H54 (cell line): ENCODE results near the gene FMN2.
"Not testable (repeated sequence)": the region's sequence is repeated elsewhere in the genome, so short reads cannot be mapped to it uniquely, and the experiment has no call there.

ENCODE experiments used
- DNase-seq: peaks from one replicate; pipeline ENCODE4 v3.0.0; 2011; ENCODE audit warnings: low spot score, mixed read lengths; ENCODE audit not compliant: insufficient read length
- FAIRE-seq: peaks from 3 replicates; lab custom pipeline; 2011; peaks lifted over from hg19 to GRCh38; lab: Jason Lieb, UNC
- POLR2A ChIP-seq: IDR thresholded peaks from 2 replicates; pipeline ENCODE4 v1.6.1; 2011; ENCODE audit warnings: low read depth, mild to moderate bottlenecking, low read length

Gene FMN2

DNA sequence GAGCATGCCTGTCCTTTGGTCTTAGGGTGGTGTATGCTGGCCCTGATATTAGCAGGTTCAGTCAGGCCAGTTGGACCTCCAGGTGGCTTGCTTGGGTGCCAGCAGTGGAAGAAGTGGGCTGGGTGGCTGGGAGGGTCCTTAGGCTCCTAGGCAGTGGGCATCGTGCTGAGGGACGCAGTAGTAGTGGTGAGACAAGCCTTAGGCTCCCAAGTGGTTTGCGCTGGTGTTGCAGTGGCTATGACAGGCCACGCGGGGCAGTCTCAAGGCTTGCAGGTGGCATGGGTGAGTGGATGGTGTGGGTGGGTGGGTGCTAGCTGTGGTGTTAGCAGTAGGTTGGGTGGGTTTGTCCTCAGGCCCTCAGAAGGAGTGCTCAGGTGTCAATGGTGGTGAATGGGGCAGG lies 162.3 kb downstream of the FMN2 start:
- DNase-seq, result no peak
- TF ChIP-seq POLR2A, result no peak
- no peak for FAIRE-seq

- no peak for DNase-seq
- no peak for TF ChIP-seq POLR2A
- no peak for FAIRE-seq
Observed at GRCh38 chr1:240254778-240255291, 163.2 kb downstream of the FMN2 start.

GRCh38 chr1:240255922-240256321 lies 164.2 kb downstream of the FMN2 start:
- no peak for FAIRE-seq
- DNase-seq, result no peak
- TF ChIP-seq POLR2A, result no peak

- TF ChIP-seq POLR2A, result no peak
- FAIRE-seq (peak; percentile 23), DNase-seq (no peak)
Observed at GRCh38 chr1:240256836-240257503, 165.3 kb downstream of the FMN2 start.

- DNase-seq (no peak), FAIRE-seq (no peak)
- TF ChIP-seq POLR2A, result no peak
Observed at GRCh38 chr1:240258910-240259309, 167.2 kb downstream of the FMN2 start.

- FAIRE-seq, DNase-seq: not testable (repeated sequence)
Observed at GRCh38 chr1:240264494-240264893, 172.8 kb downstream of the FMN2 start.

GRCh38 chr1:240271081-240271480 lies 179.4 kb downstream of the FMN2 start:
- TF ChIP-seq POLR2A, result no peak
- no peak for FAIRE-seq
- no peak for DNase-seq

DNA sequence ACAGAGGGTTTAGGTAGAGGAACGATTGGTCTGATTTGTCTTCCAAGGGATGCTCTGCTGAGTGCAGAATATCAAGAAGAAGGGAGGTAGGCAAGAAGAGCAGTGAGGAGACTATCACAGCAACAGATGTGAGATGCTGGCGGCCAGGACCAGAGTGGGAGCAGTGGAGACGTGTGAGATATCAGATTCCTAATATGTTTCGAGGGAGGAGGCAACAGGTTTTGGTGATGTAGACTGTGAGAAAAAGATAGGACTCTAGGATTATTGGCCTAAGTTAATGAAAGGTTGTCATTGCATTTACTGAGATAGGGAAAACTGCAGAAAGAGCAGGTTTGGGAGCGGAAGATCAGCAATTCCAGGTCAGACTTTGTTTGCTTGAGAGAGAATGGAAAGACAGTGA lies 182.9 kb downstream of the FMN2 start:
- FAIRE-seq (no peak), DNase-seq (no peak)
- TF ChIP-seq POLR2A, result no peak

GRCh38 chr1:240275219-240275618 lies 183.5 kb downstream of the FMN2 start:
- FAIRE-seq, result not testable (repeated sequence)

GRCh38 chr1:240278082-240278481 lies 186.4 kb downstream of the FMN2 start:
- FAIRE-seq, result no peak
- no peak for TF ChIP-seq POLR2A
- DNase-seq, result no peak

More at GRCh38 chr1:240275219-240275618, 183.5 kb downstream of the FMN2 start:
- DNase-seq, result not testable (repeated sequence)

DNA sequence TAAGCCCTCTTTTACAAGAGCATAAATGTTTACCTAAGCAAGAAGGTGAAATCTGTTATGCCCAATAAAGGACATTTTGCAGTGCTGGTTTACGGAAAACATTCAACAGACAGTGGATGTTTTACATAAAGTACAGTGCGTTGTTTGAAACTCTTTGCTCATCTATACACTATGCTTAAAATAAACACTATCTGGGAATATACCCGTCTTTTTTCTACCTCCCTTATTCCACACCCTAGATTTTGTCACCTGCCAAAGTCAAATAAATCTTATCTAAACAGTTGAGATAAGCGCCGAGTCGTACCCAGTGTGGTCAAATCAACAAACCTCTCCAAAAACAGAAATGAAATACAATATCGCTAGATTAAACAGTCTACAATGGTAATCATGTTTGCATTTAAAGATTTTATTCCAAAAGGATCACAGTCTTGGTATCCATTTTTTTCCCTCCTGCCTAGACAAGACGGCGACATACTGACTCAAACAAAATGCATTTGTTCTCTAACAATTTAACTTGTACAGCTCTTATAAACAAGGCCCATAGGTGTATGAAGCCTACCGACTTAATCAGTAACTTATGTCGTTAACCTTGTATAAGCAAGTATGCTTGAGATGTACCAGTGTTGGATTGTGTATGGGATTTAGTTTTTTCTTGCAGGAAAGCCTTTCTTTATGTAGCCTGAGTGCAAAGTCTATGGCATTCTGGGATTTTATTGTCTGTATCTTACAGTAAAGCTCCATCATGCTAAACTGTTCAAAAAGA lies 189.1 kb downstream of the FMN2 start:
- TF ChIP-seq POLR2A, result no peak
- DNase-seq, result no peak
- no peak for FAIRE-seq

GRCh38 chr1:240282061-240282830 lies 190.6 kb downstream of the FMN2 start:
- DNase-seq, result no peak
- FAIRE-seq, result no peak
- TF ChIP-seq POLR2A, result no peak

DNA sequence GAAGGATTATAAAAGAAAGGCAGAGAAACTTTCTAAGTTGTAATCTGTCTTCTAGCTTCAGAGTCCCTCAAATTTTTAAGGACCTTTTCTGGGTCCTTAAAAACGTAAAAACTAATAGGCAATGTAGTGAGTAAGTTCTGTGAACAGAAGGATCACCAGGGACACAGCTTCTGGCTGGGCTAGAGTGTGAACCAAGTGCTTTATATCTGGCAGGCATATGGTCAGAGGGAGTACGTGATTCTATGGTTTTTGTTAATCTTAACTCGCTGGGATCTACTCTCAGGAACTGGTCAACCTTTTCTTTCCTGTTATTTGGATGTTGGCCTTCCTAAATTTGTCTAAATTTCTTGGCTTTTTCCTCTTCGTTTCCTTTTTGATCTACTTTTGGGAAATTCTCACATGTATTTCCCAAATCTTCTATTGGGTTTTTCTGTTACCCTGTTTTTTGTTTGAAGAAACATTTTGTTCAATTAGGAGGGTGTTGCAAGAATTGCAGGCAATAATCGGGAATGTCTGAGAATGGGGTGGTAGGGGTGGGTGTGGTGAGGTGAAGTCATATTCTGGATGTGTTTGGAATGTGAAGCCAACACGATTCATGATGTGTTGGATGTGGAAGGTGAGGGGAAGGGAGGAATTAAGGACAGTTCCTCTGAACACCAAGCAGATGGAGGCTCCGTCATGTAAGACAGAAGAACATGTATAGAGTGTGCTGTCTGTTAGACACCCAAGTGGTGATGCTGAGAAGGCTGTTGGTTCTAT lies 193.2 kb downstream of the FMN2 start:
- DNase-seq (no peak), FAIRE-seq (no peak)
- TF ChIP-seq POLR2A, result no peak
